Measurements from ENCODE around the gene PPP2R2D. TPM values are rescaled to one million over a fixed set of nuclear protein-coding genes. Genes with fewer than 3 reads are reported as not detected.

The PPP2R2D gene
- total RNA-seq, 1 experiment from 2014 or later = 35.1 TPM

DNA sequence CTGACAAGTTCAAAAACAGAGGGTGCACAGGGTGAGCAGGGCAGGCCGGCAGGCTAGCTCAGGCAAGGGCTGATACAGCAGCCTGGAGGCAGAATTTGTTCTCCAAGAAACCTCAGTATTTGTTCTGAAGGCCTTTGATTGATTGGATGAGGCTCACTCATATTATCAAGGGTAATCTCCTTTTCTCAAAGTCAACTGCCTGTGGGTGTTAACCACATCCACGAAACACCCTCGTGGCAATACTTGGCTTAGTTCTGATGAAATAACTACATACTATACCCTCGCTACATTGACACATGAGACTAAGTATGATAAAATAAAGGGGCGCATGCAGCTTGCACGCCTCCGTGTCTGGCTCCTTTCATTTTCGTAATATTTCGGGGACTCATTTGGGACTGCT, 4.4 kb upstream of the PPP2R2D start:
- no CpG with 5 or more reads among the region's 9 CpGs for WGBS (ENCODE audit: extremely low coverage, insufficient read length, low lambda C conversion rate)

More for the DNA sequence above, 4.4 kb upstream of the PPP2R2D start:
- no peaks in the 10 kb centered on the region for H4K20me1 ChIP-seq (ENCODE audit: control insufficient read depth, insufficient read depth, insufficient read length)
- Mint-ChIP-seq H3K36me3 (ENCODE audit: insufficient read depth in 1 of 3, low read depth in 3 of 3) (no peaks in the 10 kb centered on the region), H3K4me1 (peaks cover 15 to 25% of the 10 kb centered on the region in 2 experiments), H3K27ac (no peak overlapping the region), H3K9me3 (no peaks in the 10 kb centered on the region; a peak in 1 of 5 replicates), H3K4me3 (no peak overlapping the region), H3K27me3 (ENCODE audit: low read depth) (peaks cover 39% of the 10 kb centered on the region)
- no peak overlapping the region for H3K18ac ChIP-seq (ENCODE audit: insufficient read length, low read depth, low read length)
- no peak overlapping the region for H4K91ac ChIP-seq (ENCODE audit: insufficient read length, low read depth, low read length)
- H3K4me1 ChIP-seq (ENCODE audit: insufficient read depth, low read length) = no peaks in the 10 kb centered on the region
- no peak overlapping the region for H3K9ac ChIP-seq (ENCODE audit: extremely low read depth, insufficient read length, low read length)
- H4K8ac ChIP-seq (replicated peaks; ENCODE audit: insufficient read length, low read depth, low read length) = no peak overlapping the region
- no peak overlapping the region for H2BK5ac ChIP-seq (ENCODE audit: insufficient read length, low read length)
- H3K23me2 ChIP-seq (ENCODE audit: insufficient read length, low read depth, low read length, poor library complexity, severe bottlenecking) = peaks cover 6% of the 10 kb centered on the region
- no peak for DNase-seq
- no peak for TF ChIP-seq CTCF (conservative IDR thresholded peaks at IDR 0.05)
- no peak overlapping the region for H2BK20ac ChIP-seq (ENCODE audit: low read depth, low read length, poor library complexity, severe bottlenecking)
- H3K4ac ChIP-seq (ENCODE audit: low read depth, low read length) = no peak overlapping the region
- no peak overlapping the region for H2BK120ac ChIP-seq (ENCODE audit: low read depth, low read length, poor library complexity, severe bottlenecking)
- H3K56ac ChIP-seq (ENCODE audit: insufficient read length, low read depth, low read length) = no peak overlapping the region
- H3K79me1 ChIP-seq (ENCODE audit: insufficient read depth, low read depth, low read length, poor library complexity, severe bottlenecking) = no peaks in the 10 kb centered on the region
- H3K14ac ChIP-seq (ENCODE audit: insufficient read depth, low read length) = no peak overlapping the region
- no peak overlapping the region for H2BK15ac ChIP-seq (ENCODE audit: low read depth, low read length)
- H3K23ac ChIP-seq (ENCODE audit: insufficient read length, low read depth, low read length) = no peak overlapping the region
- H3T11ph ChIP-seq (ENCODE audit: low read length) = no peak overlapping the region
- H3K27me3 ChIP-seq (ENCODE audit: insufficient read depth, low read length) = no peaks in the 10 kb centered on the region; the same call in 1 of the 2 replicates
- H3K79me2 ChIP-seq (ENCODE audit: insufficient read depth, low read length) = no peaks in the 10 kb centered on the region
- H4K5ac ChIP-seq (ENCODE audit: insufficient read length, low read depth, low read length) = no peak overlapping the region
- H3K4me2 ChIP-seq (ENCODE audit: insufficient read depth, insufficient read length, low read length) = no peak overlapping the region
- H3K9me3 ChIP-seq (ENCODE audit: control insufficient read depth, low read depth, low read length) = no peaks in the 10 kb centered on the region
- H2BK12ac ChIP-seq (ENCODE audit: insufficient read length, low read depth, low read length) = no peak overlapping the region
- H2AFZ ChIP-seq (ENCODE audit: low read length) = no peak overlapping the region
- H2AK5ac ChIP-seq (ENCODE audit: insufficient read length, low read length) = no peak overlapping the region
- H3K27ac ChIP-seq (ENCODE audit: insufficient read length, low read depth, low read length) = no peak overlapping the region
